Esophagus muscularis mucosa (tissue), 4 donors: ENCODE measurements around the gene CAPZB. TPM values are rescaled to one million over a fixed set of nuclear protein-coding genes. Genes with fewer than 3 reads are reported as not detected.

Experiments
- DNase-seq: peaks from one replicate; pipeline ENCODE4 v3.0.0-alpha.2; 2017; ENCODE audit errors: extremely low spot score
- H3K27ac ChIP-seq, 4 donors: fragments of 200-600 bp; sonication (generic); replicated peaks in 1 of 4; 1 replicate in 3 of 4; 2 replicates in 1 of 4; pipeline ENCODE4 v1.5.1; 2016 to 2019; ENCODE audit warnings: mild to moderate bottlenecking in 1 of 4
- H3K27me3 ChIP-seq, 4 donors: fragments of 200-600 bp; sonication (generic); one replicate each; pipeline versions ENCODE4 v1.5.1 to v1.6.0; 2016 to 2019
- H3K36me3 ChIP-seq, 4 donors: fragments of 200-600 bp; sonication (generic); one replicate each; pipeline ENCODE4 v1.5.1; 2016 to 2019
- H3K4me1 ChIP-seq, 4 donors: fragments of 200-600 bp; sonication (generic); one replicate each; pipeline ENCODE4 v1.5.1; 2016 to 2019
- H3K4me3 ChIP-seq, 4 donors: fragments of 200-600 bp; sonication (generic); 1 replicate in 2 of 4; 2 replicates in 2 of 4; pipeline ENCODE4 v1.5.1; 2016 to 2019; ENCODE audit warnings: mild to moderate bottlenecking in 4 of 4, moderate library complexity in 1 of 4
- H3K9me3 ChIP-seq, 4 donors: fragments of 200-600 bp; sonication (generic); 1 replicate in 3 of 4; 2 replicates in 1 of 4; pipeline ENCODE4 v1.5.1; 2016 to 2019
- EP300 ChIP-seq: sonication (generic); formaldehyde crosslinking; IDR thresholded peaks from one replicate; pipeline ENCODE4 v1.6.1; 2017; ENCODE audit warnings: antibody characterized with exemption
- POLR2A ChIP-seq: fragments of 450-650 bp; IDR thresholded peaks from one replicate; pipeline ENCODE4 v1.6.1; 2017; ENCODE audit warnings: antibody characterized with exemption, moderate library complexity, mild to moderate bottlenecking, low read depth
- POLR2AphosphoS5 ChIP-seq, 2 donors: sonication (generic); formaldehyde crosslinking; IDR thresholded peaks; one replicate each; pipeline ENCODE4 v1.6.1; 2017; ENCODE audit warnings: antibody characterized with exemption in 2 of 2
- WGBS: methylation state at CpG from one replicate; pipeline ENCODE4 v1.1.5; 2018; 5-methylcytosine and 5-hydroxymethylcytosine counted together
- intact Hi-C: fragments of 100-400 bp; cut with DNase I; formaldehyde crosslinking; loops from one replicate; pipeline ENCODE4 v1.15.1; 2023
- total RNA-seq, 4 donors: library from RNA; depleted of rRNA; stranded (reverse); fragments of >200 nt; gene quantifications; one replicate each; pipeline versions ENCODE4 v1.1.0 to v1.2.1, GENCODE V29; 2016
- TF ChIP-seq, protein P1 (sequence below), 3 experiments: fragments of 200-600 bp in 2 of 3; fragments of 450-650 bp in 1 of 3; sonication (generic) in 2 of 3; IDR thresholded peaks; one replicate each; pipeline ENCODE4 v1.5.1; 2017 to 2019; ENCODE audit warnings: antibody characterized with exemption in 3 of 3, mild to moderate bottlenecking in 2 of 3, moderate library complexity in 1 of 3

Gene CAPZB
- total RNA-seq, 4 donors from 2014 or later: 186 to 261 (median 203) TPM

DNA sequence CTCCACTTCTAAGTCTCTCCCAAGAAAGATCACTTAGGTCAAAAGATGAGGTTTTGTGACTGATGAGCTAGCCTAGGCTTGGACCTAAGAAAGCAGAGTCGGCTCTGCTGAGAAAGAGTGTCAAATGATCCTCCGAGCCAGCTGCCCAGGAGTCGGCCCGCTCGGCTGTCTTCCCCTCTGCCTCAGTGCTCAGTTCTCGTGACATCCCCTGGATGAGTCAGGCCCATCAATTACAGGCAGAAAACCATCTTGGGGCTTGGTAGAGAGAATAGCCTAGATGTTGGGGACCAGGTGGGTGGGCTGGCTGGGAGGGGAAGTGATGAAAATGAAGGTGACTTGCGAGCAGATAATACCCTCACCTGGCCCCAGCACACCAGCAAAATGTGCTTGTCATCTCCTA lies 112.7 kb downstream of the CAPZB start:
- Histone ChIP-seq H3K27ac (peak overlapping the region; percentile 62 to 71 (median 64)), H3K4me3 (no peak overlapping the region), H3K27me3 (no peaks in the 10 kb centered on the region), H3K36me3 (peaks cover 14 to 58% (median 50%) of the 10 kb centered on the region in 4 donors), H3K4me1 (peaks cover 36 to 64% (median 57%) of the 10 kb centered on the region in 4 donors), H3K9me3 (no peaks in the 10 kb centered on the region)
- TF ChIP-seq EP300: no peak
- no peak for TF ChIP-seq POLR2AphosphoS5 (IDR thresholded peaks at IDR 0.05)
- no peak for TF ChIP-seq POLR2A
- TF ChIP-seq, protein P1, sequence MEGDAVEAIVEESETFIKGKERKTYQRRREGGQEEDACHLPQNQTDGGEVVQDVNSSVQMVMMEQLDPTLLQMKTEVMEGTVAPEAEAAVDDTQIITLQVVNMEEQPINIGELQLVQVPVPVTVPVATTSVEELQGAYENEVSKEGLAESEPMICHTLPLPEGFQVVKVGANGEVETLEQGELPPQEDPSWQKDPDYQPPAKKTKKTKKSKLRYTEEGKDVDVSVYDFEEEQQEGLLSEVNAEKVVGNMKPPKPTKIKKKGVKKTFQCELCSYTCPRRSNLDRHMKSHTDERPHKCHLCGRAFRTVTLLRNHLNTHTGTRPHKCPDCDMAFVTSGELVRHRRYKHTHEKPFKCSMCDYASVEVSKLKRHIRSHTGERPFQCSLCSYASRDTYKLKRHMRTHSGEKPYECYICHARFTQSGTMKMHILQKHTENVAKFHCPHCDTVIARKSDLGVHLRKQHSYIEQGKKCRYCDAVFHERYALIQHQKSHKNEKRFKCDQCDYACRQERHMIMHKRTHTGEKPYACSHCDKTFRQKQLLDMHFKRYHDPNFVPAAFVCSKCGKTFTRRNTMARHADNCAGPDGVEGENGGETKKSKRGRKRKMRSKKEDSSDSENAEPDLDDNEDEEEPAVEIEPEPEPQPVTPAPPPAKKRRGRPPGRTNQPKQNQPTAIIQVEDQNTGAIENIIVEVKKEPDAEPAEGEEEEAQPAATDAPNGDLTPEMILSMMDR (IDR thresholded peaks at IDR 0.05): no peak
- 68% methylated on average over 6 of the region's 7 CpGs for WGBS
- intact Hi-C loops: no loop called here
- no peak for DNase-seq

DNA sequence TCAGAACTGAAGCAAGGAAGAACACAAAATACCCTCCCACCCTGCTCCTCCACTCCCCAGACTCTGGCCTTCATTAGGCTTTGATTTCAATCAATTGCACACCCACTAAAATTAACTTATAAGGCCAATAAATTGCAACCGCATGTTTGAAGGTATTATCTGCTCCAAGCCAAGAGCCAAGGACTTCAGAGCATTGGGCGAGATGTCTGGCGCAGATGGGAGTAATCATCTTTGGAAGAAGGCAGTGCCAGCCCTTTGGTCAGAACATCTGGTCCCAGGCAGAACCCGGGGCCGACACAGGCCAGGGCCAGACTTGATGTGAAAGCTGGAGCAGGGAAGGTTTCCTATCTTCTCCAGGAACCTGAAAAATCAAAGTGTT lies 113.2 kb downstream of the CAPZB start:
- Histone ChIP-seq H3K9me3 (no peaks in the 10 kb centered on the region), H3K4me3 (no peak overlapping the region), H3K27ac (peak overlapping the region; percentile 62 to 71 (median 64)), H3K27me3 (no peaks in the 10 kb centered on the region), H3K4me1 (peaks cover 41 to 69% (median 62%) of the 10 kb centered on the region in 4 donors), H3K36me3 (peaks cover 9 to 53% (median 46%) of the 10 kb centered on the region in 4 donors)
- intact Hi-C loops: no loop called here
- DNase-seq: no peak
- TF ChIP-seq, protein P1 (IDR thresholded peaks at IDR 0.05): no peak
- TF ChIP-seq POLR2A (no peak), EP300 (no peak), POLR2AphosphoS5 (IDR thresholded peaks at IDR 0.05) (no peak)
- WGBS: 79% methylated on average over 5 of the region's 5 CpGs

DNA sequence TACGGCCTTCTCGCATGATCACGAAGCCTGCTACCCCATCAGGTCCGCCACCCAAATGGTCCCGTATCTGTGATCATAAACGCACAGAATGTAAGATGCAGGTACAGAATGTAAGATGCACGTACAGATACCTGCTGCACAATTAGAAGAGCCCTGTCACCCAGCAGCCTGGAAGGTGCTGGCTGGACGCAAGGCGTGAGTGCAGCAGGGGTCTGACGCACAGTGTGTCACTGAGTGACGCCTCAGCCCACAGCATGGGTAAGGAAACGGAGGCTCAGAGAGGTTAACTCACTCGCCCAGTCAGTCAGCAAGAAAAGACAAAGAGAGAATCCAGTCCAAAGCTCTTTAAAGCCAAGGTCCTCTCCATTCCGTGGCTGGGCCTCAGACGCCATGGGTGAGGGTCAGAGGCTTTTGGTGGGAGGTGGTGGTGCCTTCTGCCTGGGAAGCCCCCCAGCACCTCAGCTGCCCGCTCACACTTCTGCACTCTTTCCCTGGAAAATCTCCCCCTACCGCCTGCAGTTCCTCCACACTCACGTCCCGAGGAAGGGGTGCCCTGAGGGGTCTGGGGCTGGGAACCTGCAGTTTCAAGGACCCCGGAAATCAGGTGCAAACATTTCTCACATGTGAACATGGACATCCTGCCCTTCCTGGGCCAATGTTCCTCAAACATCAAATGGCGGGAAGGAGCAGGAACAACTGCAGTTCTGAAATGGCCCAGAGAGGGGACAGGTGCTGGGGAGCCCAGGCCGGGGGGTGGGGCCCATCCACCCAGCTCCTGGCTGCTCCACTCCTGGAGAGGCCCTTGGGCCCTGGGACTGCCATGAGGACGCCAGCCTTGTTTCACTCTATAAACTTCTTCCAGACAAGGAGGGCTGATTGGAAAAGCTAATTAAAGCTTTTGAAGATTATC lies 113.9 kb downstream of the CAPZB start:
- Histone ChIP-seq H3K27me3 (no peaks in the 10 kb centered on the region), H3K9me3 (no peaks in the 10 kb centered on the region), H3K27ac (peak overlapping the region in 1 of 4 donors; percentile 63), H3K36me3 (peaks cover 5 to 47% (median 39%) of the 10 kb centered on the region in 4 donors), H3K4me3 (no peak overlapping the region), H3K4me1 (peaks cover 47 to 75% (median 69%) of the 10 kb centered on the region in 4 donors)
- WGBS: 96% methylated on average over 19 of the region's 23 CpGs
- no peak for DNase-seq
- TF ChIP-seq EP300: no peak
- TF ChIP-seq POLR2AphosphoS5 (IDR thresholded peaks at IDR 0.05): no peak
- TF ChIP-seq, protein P1 (IDR thresholded peaks at IDR 0.05): no peak
- no peak for TF ChIP-seq POLR2A
- intact Hi-C loops: no loop called here

DNA sequence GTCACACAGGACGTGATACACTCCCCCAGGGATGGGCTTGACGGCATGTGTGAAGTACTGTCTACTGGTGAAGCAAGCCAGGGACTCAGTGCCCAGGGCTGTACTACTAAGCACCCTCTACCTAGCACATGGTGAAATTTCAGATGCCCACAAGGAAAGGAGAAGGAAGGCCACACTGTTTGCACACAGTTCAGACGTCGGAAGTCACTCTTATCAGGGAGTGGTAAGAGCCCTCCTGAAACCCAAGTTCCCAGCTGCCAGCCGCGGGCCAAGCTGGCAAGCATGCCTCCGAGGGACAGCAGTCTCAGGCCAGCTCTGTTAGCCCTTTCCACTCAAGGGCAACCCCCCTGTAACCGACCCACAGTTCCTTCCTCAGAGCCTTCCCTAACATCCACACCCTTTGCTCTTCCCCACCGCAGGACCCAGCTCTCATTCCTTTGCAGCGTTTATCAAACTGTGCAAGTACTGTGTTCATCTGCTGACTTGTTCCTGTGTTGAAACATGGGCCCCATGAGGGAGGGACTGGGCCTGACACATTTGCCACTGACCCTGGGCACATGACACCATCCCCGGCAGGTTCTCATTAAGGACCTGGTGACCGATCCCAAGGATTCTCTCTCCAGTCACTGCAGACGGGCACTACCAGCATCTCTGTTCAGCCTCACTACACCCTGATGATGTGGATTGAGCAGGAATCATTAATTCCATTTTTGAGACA lies 114.7 kb downstream of the CAPZB start:
- H3K36me3 ChIP-seq: peaks cover 0 to 38% (median 31%) of the 10 kb centered on the region in 4 donors
- H3K27ac ChIP-seq: peak overlapping the region in 3 of 4 donors; percentile 3 to 42 (median 34)
- no peak overlapping the region for H3K4me3 ChIP-seq

More for the DNA sequence above, 114.7 kb downstream of the CAPZB start:
- intact Hi-C loops: no loop called here
- Histone ChIP-seq H3K4me1 (peaks cover 49 to 84% (median 76%) of the 10 kb centered on the region in 4 donors), H3K9me3 (no peaks in the 10 kb centered on the region), H3K27me3 (no peaks in the 10 kb centered on the region)
- 87% methylated on average over 11 of the region's 13 CpGs for WGBS
- TF ChIP-seq EP300 (no peak), POLR2AphosphoS5 (IDR thresholded peaks at IDR 0.05) (no peak), POLR2A (no peak)
- TF ChIP-seq, protein P1 (IDR thresholded peaks at IDR 0.05): no peak
- no peak for DNase-seq
